Tibial artery (tissue), 4 donors: ENCODE results near the gene KIRREL3.

Source experiments
- DNase-seq, 2 donors: peaks; one replicate each; pipeline ENCODE4 v3.0.0-alpha.2; 2019
- H3K27ac ChIP-seq, 2 donors: fragments of 200-600 bp; sonication (generic) in 1 of 2; 1 replicate in 1 of 2; 2 replicates in 1 of 2; pipeline ENCODE4 v1.5.1; 2018 to 2019; ENCODE audit warnings: mild to moderate bottlenecking in 1 of 2
- H3K27me3 ChIP-seq, 2 donors: fragments of 200-600 bp; sonication (generic) in 1 of 2; one replicate each; pipeline versions ENCODE4 v1.5.1 to v1.6.0; 2016 to 2019
- H3K36me3 ChIP-seq, 3 donors: fragments of 200-600 bp; sonication (generic) in 2 of 3; one replicate each; pipeline ENCODE4 v1.5.1; 2016 to 2019; ENCODE audit warnings: mild to moderate bottlenecking in 2 of 3
- H3K4me1 ChIP-seq, 4 donors: fragments of 200-600 bp; sonication (generic) in 2 of 4; 1 replicate in 3 of 4; 2 replicates in 1 of 4; pipeline ENCODE4 v1.5.1; 2016 to 2019
- H3K4me3 ChIP-seq, 2 donors: fragments of 200-600 bp; sonication (generic) in 1 of 2; 1 replicate in 1 of 2; 2 replicates in 1 of 2; pipeline ENCODE4 v1.5.1; 2018 to 2019; ENCODE audit warnings: mild to moderate bottlenecking in 2 of 2
- H3K9me3 ChIP-seq, 3 donors: fragments of 200-600 bp; sonication (generic) in 1 of 3; one replicate each; pipeline ENCODE4 v1.5.1; 2016 to 2019
- intact Hi-C: fragments of 100-400 bp; cut with DNase I; formaldehyde crosslinking; loops from one replicate; pipeline ENCODE4 v1.15.0; 2023; ENCODE audit warnings: low total_unique reads
- TF ChIP-seq, protein P1 (sequence below), 2 experiments: fragments of 200-600 bp in 1 of 2; fragments of 450-650 bp in 1 of 2; IDR thresholded peaks; one replicate each; pipeline ENCODE4 v1.5.1; 2017 to 2019; ENCODE audit warnings: antibody characterized with exemption in 2 of 2, mild to moderate bottlenecking in 1 of 2, moderate library complexity in 1 of 2

Gene KIRREL3

DNA sequence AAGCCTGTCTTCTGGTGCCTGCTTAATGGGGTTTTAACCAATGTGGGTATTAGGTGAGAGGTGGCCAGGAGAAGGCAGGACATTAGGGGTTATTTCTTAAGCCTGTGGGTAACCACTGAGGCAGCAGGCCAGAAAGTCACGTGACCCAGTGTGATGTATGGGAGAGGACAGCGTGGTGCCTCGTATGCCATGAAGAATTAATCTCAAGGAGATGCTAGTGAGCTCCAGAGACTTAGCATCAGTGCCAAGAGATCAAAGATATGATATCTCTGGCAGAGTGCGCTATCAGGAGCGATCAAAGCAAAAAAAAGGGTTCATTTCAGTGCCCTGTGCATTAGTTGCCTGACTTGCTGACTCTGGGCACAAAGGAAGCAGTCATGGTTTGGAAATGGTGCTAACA lies 275.5 kb downstream of the KIRREL3 start:
- no peak for DNase-seq
- H3K4me3 ChIP-seq = no peak overlapping the region
- no peak overlapping the region for H3K27ac ChIP-seq
- H3K9me3 ChIP-seq = no peaks in the 10 kb centered on the region
- TF ChIP-seq, protein P1, sequence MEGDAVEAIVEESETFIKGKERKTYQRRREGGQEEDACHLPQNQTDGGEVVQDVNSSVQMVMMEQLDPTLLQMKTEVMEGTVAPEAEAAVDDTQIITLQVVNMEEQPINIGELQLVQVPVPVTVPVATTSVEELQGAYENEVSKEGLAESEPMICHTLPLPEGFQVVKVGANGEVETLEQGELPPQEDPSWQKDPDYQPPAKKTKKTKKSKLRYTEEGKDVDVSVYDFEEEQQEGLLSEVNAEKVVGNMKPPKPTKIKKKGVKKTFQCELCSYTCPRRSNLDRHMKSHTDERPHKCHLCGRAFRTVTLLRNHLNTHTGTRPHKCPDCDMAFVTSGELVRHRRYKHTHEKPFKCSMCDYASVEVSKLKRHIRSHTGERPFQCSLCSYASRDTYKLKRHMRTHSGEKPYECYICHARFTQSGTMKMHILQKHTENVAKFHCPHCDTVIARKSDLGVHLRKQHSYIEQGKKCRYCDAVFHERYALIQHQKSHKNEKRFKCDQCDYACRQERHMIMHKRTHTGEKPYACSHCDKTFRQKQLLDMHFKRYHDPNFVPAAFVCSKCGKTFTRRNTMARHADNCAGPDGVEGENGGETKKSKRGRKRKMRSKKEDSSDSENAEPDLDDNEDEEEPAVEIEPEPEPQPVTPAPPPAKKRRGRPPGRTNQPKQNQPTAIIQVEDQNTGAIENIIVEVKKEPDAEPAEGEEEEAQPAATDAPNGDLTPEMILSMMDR (IDR thresholded peaks at IDR 0.05) = no peak
- H3K27me3 ChIP-seq = peaks cover 0 to 4% of the 10 kb centered on the region in 2 donors
- no peaks in the 10 kb centered on the region for H3K36me3 ChIP-seq
- no peaks in the 10 kb centered on the region for H3K4me1 ChIP-seq
- intact Hi-C loops = no loop called here

DNA sequence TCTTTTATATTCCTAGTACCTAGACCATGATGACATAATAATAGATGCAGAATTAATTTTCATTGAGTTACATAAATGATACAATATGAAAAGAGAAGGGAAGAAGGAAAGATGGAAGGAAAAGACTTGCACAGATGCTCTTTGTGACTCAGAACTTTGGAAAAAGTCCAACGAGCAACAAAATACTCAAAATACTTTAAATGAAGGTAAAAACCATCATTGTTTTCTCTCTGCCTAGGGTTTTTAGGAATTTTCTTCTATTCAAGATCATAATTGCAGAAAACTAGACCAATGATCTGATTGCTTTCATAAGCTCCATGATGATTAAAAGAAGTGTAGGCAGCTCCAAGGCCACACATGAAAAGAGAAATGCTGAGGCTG lies 276.9 kb downstream of the KIRREL3 start:
- Histone ChIP-seq H3K27ac (no peak overlapping the region), H3K4me3 (no peak overlapping the region), H3K27me3 (peaks cover 0 to 4% of the 10 kb centered on the region in 2 donors), H3K9me3 (no peaks in the 10 kb centered on the region), H3K4me1 (no peaks in the 10 kb centered on the region), H3K36me3 (no peaks in the 10 kb centered on the region)
- intact Hi-C loops = no loop called here
- TF ChIP-seq, protein P1 (IDR thresholded peaks at IDR 0.05) = no peak
- no peak for DNase-seq

DNA sequence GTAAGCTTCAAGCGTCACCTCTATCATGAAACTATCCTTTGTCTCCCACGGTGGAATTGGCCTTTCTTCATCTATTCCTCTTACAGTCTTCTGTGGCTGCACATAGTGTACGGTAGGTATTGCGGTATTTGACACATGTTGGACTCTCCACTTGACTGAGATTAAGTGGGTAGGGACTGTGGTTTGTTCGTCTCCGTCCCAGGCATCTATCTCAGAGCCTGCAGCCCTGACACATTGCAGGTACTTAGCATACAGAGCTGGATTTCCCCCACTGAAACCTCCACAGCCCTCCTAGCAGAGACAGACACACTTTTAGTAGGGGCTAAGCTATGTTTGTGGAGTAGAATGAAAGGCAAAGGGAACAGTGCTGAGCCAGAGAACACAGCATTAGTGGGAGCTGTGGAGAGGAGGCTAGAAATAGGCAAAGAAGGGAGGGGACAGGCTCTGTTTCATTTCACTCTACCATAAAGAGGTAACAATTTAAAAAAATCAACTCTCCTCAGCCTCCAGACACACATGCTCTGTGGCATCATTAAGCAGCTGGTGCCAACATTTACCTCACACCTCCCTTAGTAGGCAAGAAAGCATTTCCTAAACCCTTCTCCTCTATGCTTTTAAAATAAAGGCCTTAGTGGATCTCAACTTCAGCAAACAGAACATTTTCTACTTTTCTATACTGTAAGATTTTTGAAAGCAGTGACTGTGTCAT lies 277.5 kb downstream of the KIRREL3 start:
- intact Hi-C loops = no loop called here
- H3K4me1 ChIP-seq = no peaks in the 10 kb centered on the region

DNA sequence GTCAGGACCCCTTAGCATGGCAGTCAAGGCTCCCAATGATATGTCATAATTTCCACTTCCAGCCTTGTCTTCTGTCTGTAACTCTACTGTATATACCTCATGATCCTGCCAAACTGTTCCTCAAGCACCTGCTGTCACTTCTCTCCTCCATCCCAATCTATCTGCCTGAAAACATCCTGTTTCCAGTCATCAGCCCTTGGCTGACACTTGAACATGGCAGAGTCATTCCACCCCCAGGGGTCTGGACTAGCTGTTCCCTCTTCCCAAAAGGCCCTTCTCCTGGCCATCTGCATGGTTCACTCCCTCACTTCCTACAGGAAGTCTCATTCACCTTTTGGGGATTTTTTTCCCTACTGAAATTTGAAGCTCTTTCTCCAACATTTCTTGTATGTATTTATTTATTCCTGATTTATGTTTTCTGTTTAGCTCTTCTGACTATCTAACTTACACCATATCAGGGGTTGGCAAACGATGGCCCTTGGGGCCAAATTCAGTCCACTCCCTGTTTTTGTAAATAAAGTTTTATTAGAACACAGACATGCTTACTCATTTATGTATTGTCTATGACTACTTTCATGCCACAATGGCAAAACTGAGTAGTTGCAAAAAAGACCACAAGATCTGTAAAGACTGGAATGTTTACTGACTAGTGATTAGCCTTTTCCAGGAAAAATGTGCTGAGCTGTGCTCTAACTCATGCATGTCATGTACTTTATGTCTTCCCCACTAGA lies 278.4 kb downstream of the KIRREL3 start:
- H3K4me3 ChIP-seq = no peak overlapping the region
- DNase-seq = no peak
- H3K4me1 ChIP-seq = no peaks in the 10 kb centered on the region
- no peaks in the 10 kb centered on the region for H3K9me3 ChIP-seq
- TF ChIP-seq, protein P1 (IDR thresholded peaks at IDR 0.05) = no peak
- peaks cover 0 to 4% of the 10 kb centered on the region in 2 donors for H3K27me3 ChIP-seq
- intact Hi-C loops = no loop called here
- no peaks in the 10 kb centered on the region for H3K36me3 ChIP-seq
- H3K27ac ChIP-seq = no peak overlapping the region

More for the DNA sequence above, 277.5 kb downstream of the KIRREL3 start:
- no peak for DNase-seq
- Histone ChIP-seq H3K27me3 (peaks cover 0 to 4% of the 10 kb centered on the region in 2 donors), H3K36me3 (no peaks in the 10 kb centered on the region), H3K4me3 (no peak overlapping the region), H3K9me3 (no peaks in the 10 kb centered on the region), H3K27ac (no peak overlapping the region)
- TF ChIP-seq, protein P1 (IDR thresholded peaks at IDR 0.05) = no peak

DNA sequence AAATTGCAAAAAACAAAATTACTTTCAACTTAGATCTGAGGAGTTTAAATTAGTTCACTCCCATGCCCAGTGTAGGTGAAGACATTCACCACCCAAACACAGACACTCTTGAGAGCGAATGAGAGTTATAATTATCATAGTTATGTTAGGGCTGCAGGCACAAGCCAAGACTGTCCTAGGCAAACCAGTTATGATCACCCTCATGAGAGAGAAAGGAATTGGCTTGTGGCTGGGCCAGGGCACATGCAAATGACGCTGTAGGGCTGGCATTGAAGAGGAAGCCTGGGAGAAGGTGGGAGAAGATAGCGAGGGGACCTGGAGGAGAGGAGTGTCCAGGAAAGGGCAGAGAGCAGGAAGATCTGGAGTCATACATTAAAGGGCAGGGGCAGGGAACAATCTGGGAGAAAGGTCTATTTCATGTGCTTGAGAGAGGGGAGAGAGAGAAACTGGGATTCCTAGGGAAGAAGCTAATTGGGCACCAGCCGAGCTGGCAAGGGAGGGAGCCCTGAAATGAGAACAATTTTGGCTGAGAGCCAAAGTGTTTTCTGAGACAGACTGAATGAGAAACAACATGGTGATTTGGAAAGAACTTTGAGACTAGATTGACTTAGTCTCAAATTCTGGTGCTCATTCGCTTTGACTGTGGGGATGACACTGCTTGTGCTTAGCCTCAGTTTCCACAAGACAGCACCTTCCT lies 279.9 kb downstream of the KIRREL3 start:
- no peak overlapping the region for H3K27ac ChIP-seq
- TF ChIP-seq, protein P1 (IDR thresholded peaks at IDR 0.05) = no peak
- no peaks in the 10 kb centered on the region for H3K4me1 ChIP-seq
- H3K4me3 ChIP-seq = no peak overlapping the region
- H3K36me3 ChIP-seq = no peaks in the 10 kb centered on the region
- intact Hi-C loops = no loop called here
- no peak for DNase-seq
- peaks cover 0 to 4% of the 10 kb centered on the region in 2 donors for H3K27me3 ChIP-seq
- no peaks in the 10 kb centered on the region for H3K9me3 ChIP-seq
